ENCODE measurements around the gene EMID1. TPM values are rescaled to one million over a fixed set of nuclear protein-coding genes. Genes with fewer than 3 reads are reported as not detected.

The EMID1 gene
- total RNA-seq, 1 experiment from 2014 or later: 9.6 TPM

DNA sequence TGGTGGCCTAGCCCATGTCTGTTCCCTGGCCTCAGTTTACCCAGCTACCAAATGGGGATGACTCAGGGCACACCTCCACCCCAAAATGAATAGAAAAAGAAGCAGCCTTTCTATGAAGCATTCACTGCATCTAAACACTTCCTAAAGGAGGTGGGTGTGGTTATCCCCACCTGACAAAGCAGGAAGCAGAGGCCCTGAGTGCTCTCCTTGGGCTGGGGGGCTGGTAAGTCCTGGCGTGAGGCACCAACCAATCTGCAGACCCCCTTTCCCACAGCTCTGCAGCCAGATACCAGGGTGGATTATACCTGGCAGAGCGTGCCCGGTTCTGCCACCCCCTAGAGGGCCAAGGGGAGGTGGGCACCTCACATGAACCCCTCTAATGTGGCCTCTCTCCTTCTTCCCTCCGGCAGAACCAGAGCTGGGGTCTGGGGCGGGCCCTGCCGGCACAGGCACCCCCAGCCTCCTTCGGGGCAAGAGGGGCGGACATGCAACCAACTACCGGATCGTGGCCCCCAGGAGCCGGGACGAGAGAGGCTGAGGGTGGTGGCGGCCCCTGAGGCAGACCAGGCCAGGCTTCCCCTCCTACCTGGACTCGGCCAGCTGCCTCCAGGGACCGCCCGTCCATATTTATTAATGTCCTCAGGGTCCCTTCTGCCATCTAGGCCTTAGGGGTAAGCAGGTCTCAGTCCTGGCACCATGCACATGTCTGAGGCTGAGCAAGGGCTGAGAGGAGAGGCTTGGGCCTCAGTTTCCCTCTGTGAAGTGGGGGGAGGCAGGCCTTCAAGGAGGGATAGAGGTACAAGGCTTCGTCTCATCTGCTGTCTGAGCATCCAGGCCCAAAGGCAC is 52.9 kb downstream of the EMID1 start:
- intact Hi-C loops (cut with micrococcal nuclease): no loop called here
- Histone ChIP-seq H3K36me3 (ENCODE audit: control insufficient read depth in 1 of 2, insufficient read depth in 2 of 2, low read length in 2 of 2) (no peaks in the 10 kb centered on the region), H3K27me3 (ENCODE audit: insufficient read depth, low read length) (no peaks in the 10 kb centered on the region), H3K27ac (ENCODE audit: low read depth, low read length) (no peak overlapping the region), H3K4me1 (ENCODE audit: control insufficient read depth in 1 of 2, insufficient read depth in 2 of 2, low read length in 2 of 2) (no peaks in the 10 kb centered on the region; a peak in 1 of 4 replicates), H3K79me2 (ENCODE audit: insufficient read depth, low read length) (no peaks in the 10 kb centered on the region), H3K4me2 (ENCODE audit: low read length) (no peak overlapping the region), H3K9me3 (ENCODE audit: control insufficient read depth in 1 of 2, insufficient read depth in 1 of 2, low read depth in 1 of 2, low read length in 2 of 2) (no peaks in the 10 kb centered on the region), H3K9me2 (ENCODE audit: insufficient read depth) (no peaks in the 10 kb centered on the region), H3K9ac (ENCODE audit: low read length) (no peak overlapping the region), H4K20me1 (ENCODE audit: insufficient read depth) (no peaks in the 10 kb centered on the region), H3K4me3 (replicated peaks in 1 of 2; ENCODE audit: low read depth in 1 of 2, low read length in 2 of 2) (no peak overlapping the region), H2AFZ (ENCODE audit: low read depth, low read length, poor library complexity, severe bottlenecking) (no peak overlapping the region)
- no peak for DNase-seq (ENCODE audit: low read depth, low spot score)
- ChIA-PET RAD21 (ENCODE audit: low non-redundant PET in 1 of 2, low total read pairs in 2 of 2, uncharacterized antibody in 2 of 2, unreplicated experiment in 2 of 2) (no interaction called here), CTCF (no interaction called here), POLR2A (no interaction called here)
- no peak for ATAC-seq
- BruUV-seq (replicated peaks): no TSS peak
- TF ChIP-seq, protein P1, sequence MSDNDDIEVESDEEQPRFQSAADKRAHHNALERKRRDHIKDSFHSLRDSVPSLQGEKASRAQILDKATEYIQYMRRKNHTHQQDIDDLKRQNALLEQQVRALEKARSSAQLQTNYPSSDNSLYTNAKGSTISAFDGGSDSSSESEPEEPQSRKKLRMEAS (IDR thresholded peaks at IDR 0.05): no peak
- TF ChIP-seq FOSL1 (IDR thresholded peaks at IDR 0.05; ENCODE audit: low read depth): no peak

DNA sequence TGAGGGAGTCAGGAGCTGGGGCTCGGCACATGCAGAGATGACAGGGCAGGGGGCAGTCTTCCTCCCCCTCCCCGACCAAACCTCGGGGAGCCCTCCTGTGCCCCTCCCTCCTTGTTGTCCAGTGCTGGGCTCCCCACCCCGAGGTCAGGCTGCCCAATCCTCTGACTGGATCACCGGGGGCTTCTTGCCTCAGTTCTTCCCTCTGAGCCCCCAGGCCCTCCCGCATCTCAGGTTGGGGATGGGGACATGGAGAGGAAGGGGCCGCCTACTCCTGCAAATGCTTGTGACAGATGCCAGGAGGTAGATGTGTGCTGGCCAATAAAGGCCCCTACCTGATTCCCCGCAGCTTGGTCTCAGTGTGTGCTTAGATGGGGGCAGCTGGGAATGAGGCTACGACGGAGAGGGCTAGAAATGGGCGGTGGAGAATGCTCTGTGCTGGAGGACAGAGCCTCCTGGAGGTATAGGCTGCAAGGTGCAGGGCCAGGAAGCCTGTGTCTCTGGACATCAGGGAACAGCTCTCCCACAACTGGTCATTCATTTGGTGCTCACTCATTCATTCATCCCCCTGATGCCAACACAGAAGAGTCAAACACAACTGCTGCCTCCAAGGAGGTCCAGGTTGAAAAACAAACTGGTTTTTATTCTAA is 53.7 kb downstream of the EMID1 start:
- peaks cover 2 to 5% of the 10 kb centered on the region in 2 experiments; a peak in 2 of 4 replicates for H3K36me3 ChIP-seq (ENCODE audit: control insufficient read depth in 1 of 2, insufficient read depth in 2 of 2, low read length in 2 of 2)
- ChIA-PET CTCF (no interaction called here), POLR2A (no interaction called here), RAD21 (ENCODE audit: low non-redundant PET in 1 of 2, low total read pairs in 2 of 2, uncharacterized antibody in 2 of 2, unreplicated experiment in 2 of 2) (interaction anchor here in 1 of 2 experiments (0.6 kb wide), 1 partner anchor 558 kb away, joined by 3 read pairs; no protein-coding TSS in a partner anchor)
- H4K20me1 ChIP-seq (ENCODE audit: insufficient read depth): no peaks in the 10 kb centered on the region
- H3K9me2 ChIP-seq (ENCODE audit: insufficient read depth): no peaks in the 10 kb centered on the region
- H3K9ac ChIP-seq (ENCODE audit: low read length): no peak overlapping the region
- no peak overlapping the region for H2AFZ ChIP-seq (ENCODE audit: low read depth, low read length, poor library complexity, severe bottlenecking)
- no peaks in the 10 kb centered on the region for H3K79me2 ChIP-seq (ENCODE audit: insufficient read depth, low read length)
- intact Hi-C loops (cut with micrococcal nuclease): no loop called here
- DNase-seq (ENCODE audit: low read depth, low spot score) (no peak), ATAC-seq (peak; percentile 73)
- no peak overlapping the region for H3K4me3 ChIP-seq (replicated peaks in 1 of 2; ENCODE audit: low read depth in 1 of 2, low read length in 2 of 2)
- TF ChIP-seq FOSL1 (IDR thresholded peaks at IDR 0.05; ENCODE audit: low read depth) (no peak), POLR2AphosphoS5 (IDR thresholded peaks at IDR 0.05; ENCODE audit: low read depth, low read length) (peak; percentile 18; the same call in 1 of the 2 replicates)
- TF ChIP-seq, protein P2, sequence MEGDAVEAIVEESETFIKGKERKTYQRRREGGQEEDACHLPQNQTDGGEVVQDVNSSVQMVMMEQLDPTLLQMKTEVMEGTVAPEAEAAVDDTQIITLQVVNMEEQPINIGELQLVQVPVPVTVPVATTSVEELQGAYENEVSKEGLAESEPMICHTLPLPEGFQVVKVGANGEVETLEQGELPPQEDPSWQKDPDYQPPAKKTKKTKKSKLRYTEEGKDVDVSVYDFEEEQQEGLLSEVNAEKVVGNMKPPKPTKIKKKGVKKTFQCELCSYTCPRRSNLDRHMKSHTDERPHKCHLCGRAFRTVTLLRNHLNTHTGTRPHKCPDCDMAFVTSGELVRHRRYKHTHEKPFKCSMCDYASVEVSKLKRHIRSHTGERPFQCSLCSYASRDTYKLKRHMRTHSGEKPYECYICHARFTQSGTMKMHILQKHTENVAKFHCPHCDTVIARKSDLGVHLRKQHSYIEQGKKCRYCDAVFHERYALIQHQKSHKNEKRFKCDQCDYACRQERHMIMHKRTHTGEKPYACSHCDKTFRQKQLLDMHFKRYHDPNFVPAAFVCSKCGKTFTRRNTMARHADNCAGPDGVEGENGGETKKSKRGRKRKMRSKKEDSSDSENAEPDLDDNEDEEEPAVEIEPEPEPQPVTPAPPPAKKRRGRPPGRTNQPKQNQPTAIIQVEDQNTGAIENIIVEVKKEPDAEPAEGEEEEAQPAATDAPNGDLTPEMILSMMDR (IDR thresholded peaks at IDR 0.05 in 2 of 3, conservative IDR thresholded peaks at IDR 0.05 in 1 of 3; ENCODE audit: borderline replicate concordance in 1 of 3, insufficient read depth in 1 of 3, low read depth in 2 of 3, low read length in 2 of 3): peak in 2 of 3 experiments; percentile 26 to 35; a peak in 2 of 6 replicates
- BruUV-seq (replicated peaks): no TSS peak
- H3K4me2 ChIP-seq (ENCODE audit: low read length): no peak overlapping the region
- no peak overlapping the region for H3K27ac ChIP-seq (ENCODE audit: low read depth, low read length)
- H3K4me1 ChIP-seq (ENCODE audit: control insufficient read depth in 1 of 2, insufficient read depth in 2 of 2, low read length in 2 of 2): no peaks in the 10 kb centered on the region; a peak in 1 of 4 replicates
- no peaks in the 10 kb centered on the region for H3K27me3 ChIP-seq (ENCODE audit: insufficient read depth, low read length)
- H3K9me3 ChIP-seq (ENCODE audit: control insufficient read depth in 1 of 2, insufficient read depth in 1 of 2, low read depth in 1 of 2, low read length in 2 of 2): no peaks in the 10 kb centered on the region
